ENCODE data around the gene NEMP2. TPM values are rescaled to one million over a fixed set of nuclear protein-coding genes. Genes with fewer than 3 reads are reported as not detected.

The NEMP2 gene
- total and polyA plus RNA-seq, 2 of the 4 experiments (the other 2 are of a cell fraction), result 1.1 to 1.3 TPM

DNA sequence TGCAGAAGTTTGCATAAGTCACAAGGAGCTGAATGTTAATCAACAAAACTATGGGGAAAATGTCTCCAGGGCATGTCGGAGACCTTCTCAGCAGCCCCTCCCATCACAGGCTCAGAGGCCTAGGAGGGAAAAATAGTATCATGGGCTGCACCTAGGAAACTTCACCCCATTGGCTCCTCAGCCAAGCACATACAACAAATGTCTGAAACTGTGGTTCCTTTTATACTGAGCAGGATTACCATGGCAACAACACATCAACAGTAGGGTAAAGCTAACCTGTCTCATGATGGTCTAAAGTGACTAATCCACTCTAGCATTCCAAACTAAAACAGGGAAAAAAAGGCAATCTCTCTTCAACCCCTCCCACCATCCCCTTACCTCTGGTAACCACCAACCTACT lies 3.2 kb upstream of the NEMP2 start:
- Histone ChIP-seq H3K4me3 (ENCODE audit: insufficient read depth, low read depth, low read length) (no peak overlapping the region), H2BK120ac (ENCODE audit: low read depth, low read length) (no peak overlapping the region), H4K91ac (ENCODE audit: insufficient read depth, low read depth, low read length) (no peak overlapping the region), H3K4ac (ENCODE audit: low read depth, low read length) (no peak overlapping the region), H2AK5ac (ENCODE audit: low read depth, low read length) (no peak overlapping the region), H3K9me3 (ENCODE audit: control insufficient read depth, insufficient read depth, low read length) (peaks cover 5% of the 10 kb centered on the region), H3K56ac (ENCODE audit: extremely low read depth, insufficient read depth, low read length) (no peak overlapping the region), H2BK5ac (ENCODE audit: low read depth, low read length, poor library complexity, severe bottlenecking) (no peak overlapping the region), H3K9me1 (ENCODE audit: insufficient read depth, low read length) (0 out of 2 replicates have a peak, but pooled peaks cover 4% of the 10 kb centered on the region), H3K23ac (ENCODE audit: low read depth, low read length) (no peak overlapping the region), H2BK15ac (ENCODE audit: low read depth, low read length) (no peak overlapping the region), H4K20me1 (ENCODE audit: insufficient read depth, low read length) (no peaks in the 10 kb centered on the region), H3K79me1 (ENCODE audit: low read depth in 1 of 2, low read length in 2 of 2) (peaks cover 8 to 12% of the 10 kb centered on the region in 2 experiments), H3K27ac (ENCODE audit: insufficient read depth, low read length) (no peak overlapping the region), H4K8ac (ENCODE audit: low read depth in 2 of 2, low read length in 2 of 2) (no peak overlapping the region), H3K9ac (ENCODE audit: low read depth, low read length) (no peak overlapping the region), H2AFZ (replicated peaks; ENCODE audit: low read length, poor library complexity) (no peak overlapping the region), H2BK20ac (ENCODE audit: low read depth, low read length) (no peak overlapping the region), H2AK9ac (replicated peaks; ENCODE audit: low read depth, low read length, poor library complexity) (no peak overlapping the region), H3K4me2 (ENCODE audit: low read depth, low read length) (no peak overlapping the region), H3K27me3 (ENCODE audit: control insufficient read depth, insufficient read depth, low read length) (no peaks in the 10 kb centered on the region), H3K14ac (replicated peaks; ENCODE audit: low read depth, low read length) (no peak overlapping the region), H3K18ac (ENCODE audit: low read depth, low read length) (no peak overlapping the region), H3K4me1 (ENCODE audit: control insufficient read depth, insufficient read depth, low read length) (peaks cover 6% of the 10 kb centered on the region), H4K5ac (ENCODE audit: low read depth, low read length) (no peak overlapping the region), H3K36me3 (ENCODE audit: control insufficient read depth, insufficient read depth, low read length) (no peaks in the 10 kb centered on the region)
- intact Hi-C loops (cut with micrococcal nuclease) (no loop called here), dilution Hi-C loops (cut with HindIII; ENCODE audit: low sequenced_read_pairs, unreplicated experiment) (no loop called here), in situ Hi-C loops (cut with MboI; ENCODE audit: low sequenced_read_pairs) (no loop called here)
- no CpG with 5 or more reads among the region's 1 CpG for WGBS, 2 experiments (ENCODE audit: extremely low coverage in 2 of 2, insufficient read length in 1 of 2)
- ATAC-seq (ENCODE audit: low read depth) (no peak), DNase-seq (peak; percentile 24)
- POLR2A ChIA-PET (ENCODE audit: unreplicated experiment), result no interaction called here
- BruUV-seq (replicated peaks), result no TSS peak
- CTCF ChIA-PET, result no interaction called here
- TF ChIP-seq RCOR1 (IDR thresholded peaks at IDR 0.05; ENCODE audit: insufficient replicate concordance, low read length), result no peak
- TF ChIP-seq MXI1 (IDR thresholded peaks at IDR 0.05; ENCODE audit: borderline replicate concordance, low read depth, low read length), result no peak
- TF ChIP-seq MAFK (IDR thresholded peaks at IDR 0.05; ENCODE audit: low read depth, low read length), result no peak
- TF ChIP-seq RAD21 (IDR thresholded peaks at IDR 0.05; ENCODE audit: low read length), result no peak
- TF ChIP-seq, protein P1, sequence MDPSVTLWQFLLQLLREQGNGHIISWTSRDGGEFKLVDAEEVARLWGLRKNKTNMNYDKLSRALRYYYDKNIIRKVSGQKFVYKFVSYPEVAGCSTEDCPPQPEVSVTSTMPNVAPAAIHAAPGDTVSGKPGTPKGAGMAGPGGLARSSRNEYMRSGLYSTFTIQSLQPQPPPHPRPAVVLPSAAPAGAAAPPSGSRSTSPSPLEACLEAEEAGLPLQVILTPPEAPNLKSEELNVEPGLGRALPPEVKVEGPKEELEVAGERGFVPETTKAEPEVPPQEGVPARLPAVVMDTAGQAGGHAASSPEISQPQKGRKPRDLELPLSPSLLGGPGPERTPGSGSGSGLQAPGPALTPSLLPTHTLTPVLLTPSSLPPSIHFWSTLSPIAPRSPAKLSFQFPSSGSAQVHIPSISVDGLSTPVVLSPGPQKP (IDR thresholded peaks at IDR 0.05; ENCODE audit: borderline replicate concordance, low read depth, low read length), result no peak
- TF ChIP-seq CEBPB (IDR thresholded peaks at IDR 0.05; ENCODE audit: low read depth, low read length), result no peak
- TF ChIP-seq FOS (IDR thresholded peaks at IDR 0.05; ENCODE audit: low read depth, low read length), result no peak
- TF ChIP-seq, protein P2, sequence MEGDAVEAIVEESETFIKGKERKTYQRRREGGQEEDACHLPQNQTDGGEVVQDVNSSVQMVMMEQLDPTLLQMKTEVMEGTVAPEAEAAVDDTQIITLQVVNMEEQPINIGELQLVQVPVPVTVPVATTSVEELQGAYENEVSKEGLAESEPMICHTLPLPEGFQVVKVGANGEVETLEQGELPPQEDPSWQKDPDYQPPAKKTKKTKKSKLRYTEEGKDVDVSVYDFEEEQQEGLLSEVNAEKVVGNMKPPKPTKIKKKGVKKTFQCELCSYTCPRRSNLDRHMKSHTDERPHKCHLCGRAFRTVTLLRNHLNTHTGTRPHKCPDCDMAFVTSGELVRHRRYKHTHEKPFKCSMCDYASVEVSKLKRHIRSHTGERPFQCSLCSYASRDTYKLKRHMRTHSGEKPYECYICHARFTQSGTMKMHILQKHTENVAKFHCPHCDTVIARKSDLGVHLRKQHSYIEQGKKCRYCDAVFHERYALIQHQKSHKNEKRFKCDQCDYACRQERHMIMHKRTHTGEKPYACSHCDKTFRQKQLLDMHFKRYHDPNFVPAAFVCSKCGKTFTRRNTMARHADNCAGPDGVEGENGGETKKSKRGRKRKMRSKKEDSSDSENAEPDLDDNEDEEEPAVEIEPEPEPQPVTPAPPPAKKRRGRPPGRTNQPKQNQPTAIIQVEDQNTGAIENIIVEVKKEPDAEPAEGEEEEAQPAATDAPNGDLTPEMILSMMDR (conservative IDR thresholded peaks at IDR 0.05; ENCODE audit: low read depth, low read length), result no peak
- TF ChIP-seq RFX5 (IDR thresholded peaks at IDR 0.05; ENCODE audit: low read depth, low read length), result no peak
- TF ChIP-seq SMC3 (IDR thresholded peaks at IDR 0.05; ENCODE audit: low read depth, low read length), result no peak
- no peak for TF ChIP-seq MAZ (IDR thresholded peaks at IDR 0.05; ENCODE audit: borderline replicate concordance, low read depth, low read length)
- TF ChIP-seq NFE2L2 (IDR thresholded peaks at IDR 0.05; ENCODE audit: low read depth, low read length), result no peak
- no peak for TF ChIP-seq POLR2A (IDR thresholded peaks at IDR 0.05; ENCODE audit: low read depth, low read length)
- TF ChIP-seq, protein P3, sequence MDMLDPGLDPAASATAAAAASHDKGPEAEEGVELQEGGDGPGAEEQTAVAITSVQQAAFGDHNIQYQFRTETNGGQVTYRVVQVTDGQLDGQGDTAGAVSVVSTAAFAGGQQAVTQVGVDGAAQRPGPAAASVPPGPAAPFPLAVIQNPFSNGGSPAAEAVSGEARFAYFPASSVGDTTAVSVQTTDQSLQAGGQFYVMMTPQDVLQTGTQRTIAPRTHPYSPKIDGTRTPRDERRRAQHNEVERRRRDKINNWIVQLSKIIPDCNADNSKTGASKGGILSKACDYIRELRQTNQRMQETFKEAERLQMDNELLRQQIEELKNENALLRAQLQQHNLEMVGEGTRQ (IDR thresholded peaks at IDR 0.05; ENCODE audit: low read depth, low read length), result no peak
- no peak for TF ChIP-seq BHLHE40 (IDR thresholded peaks at IDR 0.05; ENCODE audit: low read depth, low read length)
- TF ChIP-seq CHD1 (IDR thresholded peaks at IDR 0.05; ENCODE audit: low read depth, low read length), result no peak
